NCI-H1092 treated with DMSO at 0.1 percent for 48 hours (cell line): ENCODE results near the gene XCL1.
"Not testable (repeated sequence)": the region's sequence is repeated elsewhere in the genome, so short reads cannot be mapped to it uniquely, and the experiment has no call there.

Source experiments
- DNase-seq: peaks from one replicate; lab custom pipeline; 2025; lab: John Stamatoyannopoulos, UW

XCL1 gene

GRCh38 chr1:168567568-168567967 lies 8.8 kb upstream of the XCL1 start:
- no peak for DNase-seq

GRCh38 chr1:168568346-168568745 lies 8.1 kb upstream of the XCL1 start:
- DNase-seq, result no peak

GRCh38 chr1:168570652-168571051 lies 5.8 kb upstream of the XCL1 start:
- DNase-seq, result no peak

GRCh38 chr1:168572633-168573032 lies 3.8 kb upstream of the XCL1 start:
- DNase-seq, result no peak

GRCh38 chr1:168574234-168574633 lies 2.2 kb upstream of the XCL1 start:
- not testable (repeated sequence) for DNase-seq

- not testable (repeated sequence) for DNase-seq
Measured at GRCh38 chr1:168578531-168579185, 2.3 kb downstream of the XCL1 start.

- DNase-seq, result not testable (repeated sequence)
Measured at GRCh38 chr1:168580290-168580689, 3.9 kb downstream of the XCL1 start.

- DNase-seq, result not testable (repeated sequence)
Measured at GRCh38 chr1:168580991-168581390, 4.6 kb downstream of the XCL1 start.

- DNase-seq, result no peak
Measured at GRCh38 chr1:168581817-168582572, 5.6 kb downstream of the XCL1 start.

- no peak for DNase-seq
Measured at GRCh38 chr1:168582688-168583336, 6.4 kb downstream of the XCL1 start.

- no peak for DNase-seq
Measured at GRCh38 chr1:168583571-168583970, 7.2 kb downstream of the XCL1 start.

- DNase-seq, result no peak
Measured at GRCh38 chr1:168585191-168585590, 8.8 kb downstream of the XCL1 start.

- no peak for DNase-seq
Measured at GRCh38 chr1:168585937-168586336, 9.5 kb downstream of the XCL1 start.

GRCh38 chr1:168589167-168589566 lies 12.8 kb downstream of the XCL1 start:
- no peak for DNase-seq

GRCh38 chr1:168591066-168591465 lies 14.7 kb downstream of the XCL1 start:
- DNase-seq, result no peak

- DNase-seq, result no peak
Measured at GRCh38 chr1:168591641-168592250, 15.3 kb downstream of the XCL1 start.

GRCh38 chr1:168595403-168595802 lies 19.0 kb downstream of the XCL1 start:
- not testable (repeated sequence) for DNase-seq

GRCh38 chr1:168598125-168598524 lies 21.7 kb downstream of the XCL1 start:
- DNase-seq, result no peak

GRCh38 chr1:168598892-168599291 lies 22.5 kb downstream of the XCL1 start:
- no peak for DNase-seq

- DNase-seq, result no peak
Measured at GRCh38 chr1:168599641-168600040, 23.2 kb downstream of the XCL1 start.

GRCh38 chr1:168601051-168601450 lies 24.6 kb downstream of the XCL1 start:
- no peak for DNase-seq

GRCh38 chr1:168603501-168604110 lies 27.2 kb downstream of the XCL1 start:
- DNase-seq, result peak; percentile 77
